GM12864 (cell line): ENCODE results near the gene ADARB1.

Experiments
- DNase-seq: peaks from one replicate; pipeline ENCODE4 v3.0.0-alpha.2; 2011; ENCODE audit warnings: low read depth
- H3K4me3 ChIP-seq: 2 replicates; pipeline ENCODE4 v1.5.1; 2011; ENCODE audit warnings: mild to moderate bottlenecking, low read depth, low read length, control low read depth
- CTCF ChIP-seq: IDR thresholded peaks from 2 replicates; pipeline ENCODE4 v1.5.1; 2011; ENCODE audit warnings: low read depth, mild to moderate bottlenecking, moderate library complexity, low read length, control low read depth, inconsistent platforms; ENCODE audit errors: missing control alignments

Gene ADARB1

GRCh38 chr21:45180246-45180599 lies 105.8 kb downstream of the ADARB1 start:
- TF ChIP-seq CTCF = no peak
- DNase-seq = no peak
- H3K4me3 ChIP-seq = no peak overlapping the region

DNA sequence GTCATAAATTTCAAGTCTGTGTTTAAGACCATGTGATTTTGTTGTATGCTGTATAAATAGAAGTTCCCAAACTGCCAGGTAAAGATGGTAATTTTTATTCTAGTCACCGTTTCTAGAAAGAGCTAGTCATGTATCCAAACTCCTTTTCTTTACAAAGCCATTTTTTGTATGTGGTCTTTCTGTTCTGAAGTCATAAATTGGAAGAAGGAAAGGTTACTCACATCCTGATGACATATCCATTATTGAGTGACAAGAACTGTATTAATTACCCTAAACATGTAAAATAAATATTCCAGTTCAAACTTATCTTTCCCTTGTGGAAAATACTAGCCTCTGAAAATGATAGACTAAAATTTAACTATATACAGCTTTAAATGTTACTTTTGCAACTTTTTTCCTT lies 108.6 kb downstream of the ADARB1 start:
- no peak overlapping the region for H3K4me3 ChIP-seq
- no peak for TF ChIP-seq CTCF

GRCh38 chr21:45183852-45184251 lies 109.5 kb downstream of the ADARB1 start:
- DNase-seq = no peak
- TF ChIP-seq CTCF = no peak
- H3K4me3 ChIP-seq = no peak overlapping the region

More for the DNA sequence above, 108.6 kb downstream of the ADARB1 start:
- DNase-seq = no peak

DNA sequence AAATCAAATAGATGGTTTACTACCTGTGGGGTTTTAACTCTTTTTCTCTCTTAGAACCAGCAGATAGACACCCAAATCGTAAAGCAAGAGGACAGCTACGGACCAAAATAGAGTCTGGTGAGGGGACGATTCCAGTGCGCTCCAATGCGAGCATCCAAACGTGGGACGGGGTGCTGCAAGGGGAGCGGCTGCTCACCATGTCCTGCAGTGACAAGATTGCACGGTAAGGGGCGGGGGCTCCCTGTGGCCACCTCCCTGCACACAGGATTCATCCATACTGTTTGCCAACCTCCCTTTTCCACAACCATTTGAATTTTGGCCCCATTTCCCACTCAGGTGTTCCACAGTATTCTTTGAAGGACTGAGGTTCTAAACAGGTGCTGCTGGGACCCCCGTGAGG lies 110.5 kb downstream of the ADARB1 start:
- no peak overlapping the region for H3K4me3 ChIP-seq

GRCh38 chr21:45186709-45187108 lies 112.3 kb downstream of the ADARB1 start:
- TF ChIP-seq CTCF = no peak
- DNase-seq = no peak

More for the DNA sequence above, 110.5 kb downstream of the ADARB1 start:
- no peak for DNase-seq
- TF ChIP-seq CTCF = no peak

GRCh38 chr21:45187646-45188045 lies 113.3 kb downstream of the ADARB1 start:
- TF ChIP-seq CTCF = no peak
- no peak overlapping the region for H3K4me3 ChIP-seq
- no peak for DNase-seq

More at GRCh38 chr21:45186709-45187108, 112.3 kb downstream of the ADARB1 start:
- no peak overlapping the region for H3K4me3 ChIP-seq

DNA sequence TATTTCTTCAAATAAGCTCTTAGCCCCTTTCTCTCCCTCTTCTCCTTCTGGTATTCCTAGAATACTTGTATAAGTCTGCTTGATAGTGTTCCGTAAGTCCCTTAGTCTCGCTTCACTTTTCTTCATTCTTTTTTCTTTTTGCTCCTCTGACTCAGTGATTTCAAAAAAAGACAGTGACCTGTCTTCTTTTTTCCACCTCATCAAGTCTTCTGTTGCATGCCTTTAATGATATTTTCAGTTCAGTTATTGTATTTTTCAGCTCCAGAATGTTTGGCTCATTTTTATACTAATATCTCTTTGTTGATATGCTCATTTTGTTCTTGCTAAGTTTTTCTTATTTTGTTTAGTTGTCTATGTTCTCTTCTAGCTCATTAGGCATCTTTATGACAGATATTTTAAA lies 115.6 kb downstream of the ADARB1 start:
- DNase-seq = no peak
- H3K4me3 ChIP-seq = no peak overlapping the region
- no peak for TF ChIP-seq CTCF
